Heart right ventricle (tissue), 16 donors: ENCODE data around the gene AVP. TPM values are rescaled to one million over a fixed set of nuclear protein-coding genes. Genes with fewer than 3 reads are reported as not detected.

Source experiments
- ATAC-seq, 8 donors: fragments of 200-7000 bp; cut with Tn5 transposase; one replicate each; pipeline ENCODE4 v1.9.1; 2020; ENCODE audit warnings: mild to moderate bottlenecking in 8 of 8, moderate library complexity in 8 of 8, moderate number of reproducible peaks in 1 of 8
- DNase-seq, 2 donors: peaks; one replicate each; pipeline ENCODE4 v3.0.0-alpha.2; 2020
- H3K27ac ChIP-seq, 10 donors: fragments of 200-600 bp; sonication (generic) in 2 of 10; one replicate each; pipeline versions ENCODE4 v1.5.0 to v1.8.0; 2020 to 2022; ENCODE audit warnings: mild to moderate bottlenecking in 3 of 10
- H3K27me3 ChIP-seq, 7 donors: fragments of 200-600 bp; one replicate each; pipeline ENCODE4 v1.8.0; 2021 to 2022; ENCODE audit warnings: mild to moderate bottlenecking in 2 of 7
- H3K36me3 ChIP-seq, 9 donors: fragments of 200-600 bp; sonication (generic) in 1 of 9; one replicate each; pipeline versions ENCODE4 v1.5.0 to v1.8.0; 2020 to 2022; ENCODE audit warnings: mild to moderate bottlenecking in 2 of 9
- H3K4me1 ChIP-seq, 9 donors: fragments of 200-600 bp; sonication (generic) in 1 of 9; one replicate each; pipeline versions ENCODE4 v1.5.0 to v1.8.0; 2020 to 2022; ENCODE audit warnings: mild to moderate bottlenecking in 4 of 9
- H3K4me3 ChIP-seq, 10 donors: fragments of 200-600 bp; sonication (generic) in 2 of 10; one replicate each; pipeline versions ENCODE4 v1.5.0 to v1.8.0; 2020 to 2022; ENCODE audit warnings: mild to moderate bottlenecking in 7 of 10, moderate library complexity in 2 of 10
- H3K9me3 ChIP-seq, 11 donors: fragments of 200-600 bp in 10 of 11; sonication (generic) in 2 of 11; one replicate each; pipeline versions ENCODE4 v1.5.0 to v1.8.0; 2013 to 2022; ENCODE audit warnings: mild to moderate bottlenecking in 2 of 11, control low read depth in 1 of 11, moderate library complexity in 1 of 11
- WGBS, 2 donors: extraction: QIAGEN DNeasy Blood & Tissue Kit; methylation state at CpG; one replicate each; pipeline ENCODE4 v1.1.7; 2013; ENCODE audit warnings: inconsistent platforms in 1 of 2; 5-methylcytosine and 5-hydroxymethylcytosine counted together
- intact Hi-C, 10 donors: fragments of 100-400 bp; cut with DNase I; formaldehyde crosslinking; loops; one replicate each; pipeline versions ENCODE4 v1.11.1 to v1.14.2; 2022
- polyA plus RNA-seq, 2 donors: library from polyadenylated mRNA; stranded (reverse); fragments of 200-250 nt; gene quantifications; one replicate each; pipeline ENCODE4 v1.2.3, GENCODE V29; 2013
- total RNA-seq, 10 donors: library from RNA; stranded (reverse); fragmentation: NEBNext Ultra II Directional in 3 of 10; extraction: Animal tissue kit (Norgen Biotek cat#: 25700) in 3 of 10; gene quantifications; one replicate each; pipeline versions ENCODE4 v1.2.1 to v1.2.4, GENCODE V29; 2021 to 2023
- TF ChIP-seq, protein P1 (sequence below), 9 donors: fragments of 200-600 bp; sonication (generic) in 2 of 9; IDR thresholded peaks; one replicate each; pipeline versions ENCODE4 v1.5.0 to v1.8.0; 2021 to 2022; ENCODE audit warnings: antibody characterized with exemption in 9 of 9, mild to moderate bottlenecking in 5 of 9, moderate library complexity in 1 of 9
- donor health status: Arrhythmogenic right ventricular cardiomyopathy.
- donor health status: ischemic (EF 13 %, LVEDD 7.1; RV severe dilation, severe dysfunction).
- donor health status: healthy with polysubstance abuse.
- donor health status: DM: no; HTN: yes; CAD: no.
- donor health status: DM: no; HTN: no; CAD: no.
- donor health status: ischemic (EF 25% LVEDD 6.9; RV normal size, moderate dysfunction).
- donor health status: ischemic (EF 25% LVEDD 5.7; RV mildly dilated, moderate dysfunction).
- donor health status: healthy.
- donor health status: DM: yes; HTN: yes; CAD: no.
- donor health status: Ischemic cardiomyopathy.
- donor health status: ischemic (EF 35%, LVEDD 5.7; RV mildly dilated, moderate dysfunction).
- donor health status: nonischemic (EF 11% LVEDD 7.7; RV severe dilation, severe dysfunction).
- donor health status: DM: yes; HTN: yes; CAD: no.
- donor health status: PGD.
- donor health status: ischemic (EF 29% LVEDD 5.4; RV normal size, mild dysfunction).
- donor health status: nonischemic (EF 23%, LVEDD 6.1; RV moderate dilation, normal function).

Gene AVP
- total and polyA plus RNA-seq, 12 donors, result not detected

DNA sequence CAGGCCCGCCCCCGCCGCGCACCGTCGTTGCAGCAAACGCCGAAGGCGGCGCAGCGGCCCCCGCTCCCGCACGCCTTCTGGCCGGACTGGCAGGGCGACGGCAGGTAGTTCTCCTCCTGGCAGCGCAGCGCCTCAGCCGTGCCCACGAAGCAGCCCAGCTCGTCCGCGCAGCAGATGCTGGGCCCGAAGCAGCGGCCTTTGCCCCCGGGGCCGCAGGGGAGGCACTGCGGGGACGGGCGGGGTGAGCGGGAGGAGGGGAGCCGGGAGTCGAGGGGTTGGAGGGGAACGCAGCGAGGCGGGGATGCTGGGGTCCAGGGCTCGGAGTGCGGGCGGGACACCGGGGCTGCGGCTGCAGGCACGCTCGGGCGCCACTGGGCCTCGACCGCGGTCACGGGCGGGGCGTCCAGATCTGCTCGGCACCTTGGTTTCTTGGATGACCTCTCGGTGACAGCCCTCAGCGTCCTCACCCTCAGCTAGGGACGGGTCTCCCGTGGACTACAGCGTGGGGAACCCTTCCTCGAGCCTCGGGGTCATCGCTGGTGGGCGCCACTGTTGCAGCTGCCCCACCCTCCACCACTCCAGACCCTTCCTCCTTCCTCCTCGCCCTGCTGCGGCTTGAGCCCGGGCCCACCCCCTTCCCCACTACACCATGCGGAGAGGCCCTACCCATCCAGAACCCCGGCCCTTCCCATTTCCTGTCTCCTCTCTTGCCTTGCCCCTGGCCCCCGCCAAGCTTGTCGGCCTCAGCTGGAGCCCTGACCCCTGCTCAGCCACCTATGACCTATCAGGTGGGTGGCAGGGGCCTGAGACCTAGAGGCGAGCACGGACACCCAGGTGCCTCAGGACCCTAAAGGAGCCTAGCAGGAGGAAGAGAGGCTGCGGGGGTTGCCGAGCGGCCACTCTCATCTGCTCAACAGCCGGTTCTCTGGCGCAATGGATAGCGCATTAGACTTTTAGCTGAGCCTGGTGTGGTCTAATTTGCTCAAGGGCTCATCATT is 1.3 kb downstream of the AVP start:
- peaks cover 0 to 68% (median 30%) of the 10 kb centered on the region in 7 donors for H3K27me3 ChIP-seq
- peaks cover 0 to 26% (median 8%) of the 10 kb centered on the region in 9 donors for H3K4me1 ChIP-seq
- TF ChIP-seq, protein P1, sequence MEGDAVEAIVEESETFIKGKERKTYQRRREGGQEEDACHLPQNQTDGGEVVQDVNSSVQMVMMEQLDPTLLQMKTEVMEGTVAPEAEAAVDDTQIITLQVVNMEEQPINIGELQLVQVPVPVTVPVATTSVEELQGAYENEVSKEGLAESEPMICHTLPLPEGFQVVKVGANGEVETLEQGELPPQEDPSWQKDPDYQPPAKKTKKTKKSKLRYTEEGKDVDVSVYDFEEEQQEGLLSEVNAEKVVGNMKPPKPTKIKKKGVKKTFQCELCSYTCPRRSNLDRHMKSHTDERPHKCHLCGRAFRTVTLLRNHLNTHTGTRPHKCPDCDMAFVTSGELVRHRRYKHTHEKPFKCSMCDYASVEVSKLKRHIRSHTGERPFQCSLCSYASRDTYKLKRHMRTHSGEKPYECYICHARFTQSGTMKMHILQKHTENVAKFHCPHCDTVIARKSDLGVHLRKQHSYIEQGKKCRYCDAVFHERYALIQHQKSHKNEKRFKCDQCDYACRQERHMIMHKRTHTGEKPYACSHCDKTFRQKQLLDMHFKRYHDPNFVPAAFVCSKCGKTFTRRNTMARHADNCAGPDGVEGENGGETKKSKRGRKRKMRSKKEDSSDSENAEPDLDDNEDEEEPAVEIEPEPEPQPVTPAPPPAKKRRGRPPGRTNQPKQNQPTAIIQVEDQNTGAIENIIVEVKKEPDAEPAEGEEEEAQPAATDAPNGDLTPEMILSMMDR (IDR thresholded peaks at IDR 0.05), result no peak
- no peak overlapping the region for H3K27ac ChIP-seq
- intact Hi-C loops, result no loop called here
- ATAC-seq (no peak), DNase-seq (no peak)
- no peaks in the 10 kb centered on the region for H3K9me3 ChIP-seq
- 17 to 20% methylated on average over 45 to 76 of the region's 76 CpGs for WGBS, 2 donors
- peak overlapping the region in 8 of 10 donors; percentile 18 to 43 (median 31) for H3K4me3 ChIP-seq
- no peaks in the 10 kb centered on the region for H3K36me3 ChIP-seq

DNA sequence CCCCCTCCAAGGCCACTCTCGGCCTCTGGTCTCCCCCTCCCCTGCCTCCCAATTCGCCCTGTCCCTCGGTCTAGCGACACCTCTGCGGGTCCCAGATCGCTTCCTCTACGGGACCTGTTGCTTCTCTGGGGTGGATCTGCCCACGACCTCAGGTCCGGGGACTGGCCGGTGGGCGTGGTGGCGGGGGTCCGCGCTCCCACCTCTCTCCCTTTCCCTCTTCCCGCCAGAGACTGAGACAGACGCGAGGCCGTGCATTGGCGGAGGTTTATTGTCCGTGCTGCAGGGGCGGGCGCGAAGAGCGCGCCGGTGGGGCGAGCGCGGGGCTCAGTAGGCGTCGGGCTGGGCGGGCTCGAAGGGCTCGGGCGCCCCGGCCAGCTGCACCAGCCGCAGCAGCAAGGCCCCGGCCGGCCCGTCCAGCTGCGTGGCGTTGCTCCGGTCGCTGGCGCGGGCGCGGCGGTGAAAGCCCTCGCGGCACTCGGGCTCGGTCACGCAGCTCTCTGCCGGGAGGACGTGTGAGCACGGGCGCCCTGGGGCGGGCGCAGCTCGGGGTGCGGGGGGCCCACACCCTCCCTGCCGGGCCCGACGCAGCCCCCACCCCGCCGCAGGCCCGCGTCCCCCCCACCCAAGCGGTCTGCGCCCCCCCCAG is 2.1 kb downstream of the AVP start:
- intact Hi-C loops, result no loop called here
- peaks cover 0 to 68% (median 30%) of the 10 kb centered on the region in 7 donors for H3K27me3 ChIP-seq
- no peaks in the 10 kb centered on the region for H3K9me3 ChIP-seq
- 5 to 6% methylated on average over 54 to 71 of the region's 71 CpGs for WGBS, 2 donors
- no peak overlapping the region for H3K27ac ChIP-seq
- DNase-seq (no peak), ATAC-seq (peak in 1 of 8 donors; percentile 53)
- H3K4me1 ChIP-seq, result peaks cover 0 to 26% (median 8%) of the 10 kb centered on the region in 9 donors
- peak overlapping the region in 8 of 10 donors; percentile 3 to 43 (median 31) for H3K4me3 ChIP-seq
- TF ChIP-seq, protein P1 (IDR thresholded peaks at IDR 0.05), result no peak
- H3K36me3 ChIP-seq, result no peaks in the 10 kb centered on the region

DNA sequence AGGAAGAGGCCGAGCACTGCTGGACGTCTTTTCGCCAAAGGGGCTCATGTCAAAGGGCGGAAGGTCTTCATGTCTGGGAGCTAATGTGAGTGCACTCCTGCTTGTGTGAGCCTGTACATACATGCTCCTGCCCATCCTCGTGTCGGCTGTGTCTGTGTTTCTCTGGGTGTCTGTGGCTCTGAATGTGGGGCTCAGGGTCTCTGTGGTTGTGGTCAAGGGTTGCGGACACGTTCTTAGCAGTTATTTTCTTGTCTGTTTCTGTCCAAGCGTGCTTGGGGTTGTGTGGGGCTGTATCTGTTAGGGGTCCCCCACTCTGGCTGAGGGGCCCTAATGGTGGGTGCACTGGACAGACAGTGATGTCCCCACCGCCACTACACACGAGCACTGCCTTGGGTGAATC is 2.9 kb downstream of the AVP start:
- no peak overlapping the region for H3K27ac ChIP-seq
- TF ChIP-seq, protein P1 (IDR thresholded peaks at IDR 0.05), result no peak
- H3K9me3 ChIP-seq, result no peaks in the 10 kb centered on the region
- ATAC-seq, result no peak
- intact Hi-C loops, result no loop called here
- 92 to 95% methylated on average over 11 of the region's 11 CpGs for WGBS, 2 donors
- H3K27me3 ChIP-seq, result peaks cover 0 to 68% (median 30%) of the 10 kb centered on the region in 7 donors
- H3K36me3 ChIP-seq, result no peaks in the 10 kb centered on the region
- peaks cover 0 to 29% (median 8%) of the 10 kb centered on the region in 9 donors for H3K4me1 ChIP-seq
- no peak overlapping the region for H3K4me3 ChIP-seq
- DNase-seq, result no peak

- H3K9me3 ChIP-seq, result no peaks in the 10 kb centered on the region
- no peak overlapping the region for H3K4me3 ChIP-seq
- peak overlapping the region in 8 of 10 donors; percentile 6 to 79 (median 35) for H3K27ac ChIP-seq
- TF ChIP-seq, protein P1 (IDR thresholded peaks at IDR 0.05), result no peak
- no peaks in the 10 kb centered on the region for H3K36me3 ChIP-seq
- intact Hi-C loops, result no loop called here
- peak; percentile 57 to 82 for DNase-seq
- 40 to 45% methylated on average over 6 of the region's 6 CpGs for WGBS, 2 donors
- peaks cover 0 to 68% (median 30%) of the 10 kb centered on the region in 7 donors for H3K27me3 ChIP-seq
- peaks cover 0 to 29% (median 8%) of the 10 kb centered on the region in 9 donors for H3K4me1 ChIP-seq
- ATAC-seq, result peak; percentile 82 to 97 (median 94)
Measured at GRCh38 chr20:3080939-3081388, 3.6 kb downstream of the AVP start.
